Astrocyte (in vitro differentiated cells and primary cell): ENCODE measurements around the gene TSPAN32. TPM values are rescaled to one million over a fixed set of nuclear protein-coding genes. Genes with fewer than 3 reads are reported as not detected.
"Not testable (repeated sequence)": the region's sequence is repeated elsewhere in the genome, so short reads cannot be mapped to it uniquely, and the experiment has no call there.

Experiments used
- DNase-seq: peaks from one replicate; pipeline ENCODE4 v3.0.0-alpha.2; 2010; ENCODE audit warnings: low read depth
- FAIRE-seq: peaks from 2 replicates; lab custom pipeline; 2011; peaks lifted over from hg19 to GRCh38; lab: Jason Lieb, UNC
- H2AFZ ChIP-seq: 2 replicates; pipeline ENCODE4 v1.6.0; 2012; ENCODE audit warnings: low read depth, low read length, inconsistent platforms
- H3K27ac ChIP-seq: 2 replicates; pipeline ENCODE4 v1.5.1; 2011; ENCODE audit warnings: low read depth, low read length, inconsistent platforms
- H3K27me3 ChIP-seq: 2 replicates; pipeline ENCODE4 v1.6.0; 2011; ENCODE audit warnings: low read length, inconsistent platforms; ENCODE audit not compliant: insufficient read depth
- H3K36me3 ChIP-seq: 2 replicates; pipeline ENCODE4 v1.5.1; 2011; ENCODE audit warnings: low read length, inconsistent platforms; ENCODE audit not compliant: insufficient read depth
- H3K4me1 ChIP-seq: 2 replicates; pipeline ENCODE4 v1.5.1; 2011; ENCODE audit warnings: low read length, inconsistent platforms; ENCODE audit not compliant: insufficient read depth
- H3K4me2 ChIP-seq: 2 replicates; pipeline ENCODE4 v1.6.0; 2012; ENCODE audit warnings: low read length, inconsistent platforms
- H3K4me3 ChIP-seq: 2 replicates; pipeline ENCODE4 v1.5.1; 2011; ENCODE audit warnings: low read depth, mild to moderate bottlenecking, low read length, inconsistent platforms; ENCODE audit not compliant: insufficient read depth
- H3K79me2 ChIP-seq: 2 replicates; pipeline ENCODE4 v1.6.0; 2012; ENCODE audit warnings: mild to moderate bottlenecking, low read length, inconsistent platforms; ENCODE audit not compliant: insufficient read depth
- H3K9ac ChIP-seq: 2 replicates; pipeline ENCODE4 v1.6.0; 2012; ENCODE audit warnings: mild to moderate bottlenecking, low read length, inconsistent platforms
- H3K9me3 ChIP-seq: 2 replicates; pipeline ENCODE4 v1.5.1; 2012; ENCODE audit warnings: low read depth, mild to moderate bottlenecking, low read length, inconsistent platforms; ENCODE audit not compliant: insufficient read depth
- H4K20me1 ChIP-seq: 2 replicates; pipeline ENCODE4 v1.6.0; 2012; ENCODE audit warnings: low read length, inconsistent platforms; ENCODE audit not compliant: insufficient read depth
- H3K27ac Mint-ChIP-seq: one replicate; pipeline ENCODE4 v1.8.0; 2021; ENCODE audit warnings: mild to moderate bottlenecking, mixed read lengths; ENCODE audit not compliant: unreplicated experiment
- H3K27me3 Mint-ChIP-seq: one replicate; pipeline ENCODE4 v1.8.0; 2021; ENCODE audit warnings: low read depth, mixed read lengths; ENCODE audit not compliant: unreplicated experiment
- H3K36me3 Mint-ChIP-seq: one replicate; pipeline ENCODE4 v1.8.0; 2021; ENCODE audit warnings: low read depth, mixed read lengths; ENCODE audit not compliant: unreplicated experiment
- H3K4me1 Mint-ChIP-seq: one replicate; pipeline ENCODE4 v1.8.0; 2021; ENCODE audit warnings: low read depth, mixed read lengths; ENCODE audit not compliant: unreplicated experiment
- H3K4me3 Mint-ChIP-seq: one replicate; pipeline ENCODE4 v1.8.0; 2021; ENCODE audit warnings: mild to moderate bottlenecking, moderate library complexity, mixed read lengths; ENCODE audit not compliant: unreplicated experiment
- H3K9me3 Mint-ChIP-seq: one replicate; pipeline ENCODE4 v1.8.0; 2021; ENCODE audit warnings: mild to moderate bottlenecking, mixed read lengths; ENCODE audit not compliant: unreplicated experiment
- EZH2 ChIP-seq: IDR thresholded peaks from 2 replicates; pipeline ENCODE4 v1.6.1; 2012; ENCODE audit warnings: mild to moderate bottlenecking, low read length, inconsistent platforms; ENCODE audit not compliant: insufficient read depth
- total RNA-seq: library from RNA; stranded (reverse); gene quantifications from 2 replicates; pipeline ENCODE4 v1.2.1, GENCODE V29; 2021
- TF ChIP-seq, protein P1 (sequence below): IDR thresholded peaks from 2 replicates; pipeline ENCODE4 v1.5.1; 2011; ENCODE audit warnings: low read depth, mild to moderate bottlenecking, inconsistent platforms, low read length, moderate library complexity; ENCODE audit not compliant: insufficient read depth

TSPAN32 gene
- total RNA-seq, 1 donor from 2014 or later, result not detected

DNA sequence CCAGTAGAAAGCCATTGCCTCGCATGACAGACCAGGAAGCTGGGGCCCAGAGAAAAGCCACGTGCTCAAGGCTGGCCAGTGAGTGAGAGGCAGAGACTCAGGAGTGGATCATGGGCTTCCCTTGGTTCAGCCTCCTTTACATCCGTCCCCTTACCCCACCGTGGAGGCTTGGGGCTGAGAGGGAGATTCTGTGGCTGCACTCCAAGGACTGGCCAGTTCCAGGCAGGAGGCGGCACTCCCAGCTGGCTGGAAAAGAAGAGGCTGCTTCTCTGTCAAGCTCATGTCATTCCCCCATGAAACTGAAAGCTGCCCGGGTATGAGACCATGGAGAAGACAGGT is 24.8 kb upstream of the TSPAN32 start:
- H3K4me1 ChIP-seq, result no peaks in the 10 kb centered on the region
- H3K27me3 ChIP-seq, result peaks cover 29% of the 10 kb centered on the region
- Mint-ChIP-seq H3K27ac (no peak overlapping the region), H3K27me3 (peaks cover 60% of the 10 kb centered on the region), H3K36me3 (no peaks in the 10 kb centered on the region), H3K4me1 (no peaks in the 10 kb centered on the region), H3K4me3 (no peak overlapping the region), H3K9me3 (peaks cover 19% of the 10 kb centered on the region)
- TF ChIP-seq, protein P1, sequence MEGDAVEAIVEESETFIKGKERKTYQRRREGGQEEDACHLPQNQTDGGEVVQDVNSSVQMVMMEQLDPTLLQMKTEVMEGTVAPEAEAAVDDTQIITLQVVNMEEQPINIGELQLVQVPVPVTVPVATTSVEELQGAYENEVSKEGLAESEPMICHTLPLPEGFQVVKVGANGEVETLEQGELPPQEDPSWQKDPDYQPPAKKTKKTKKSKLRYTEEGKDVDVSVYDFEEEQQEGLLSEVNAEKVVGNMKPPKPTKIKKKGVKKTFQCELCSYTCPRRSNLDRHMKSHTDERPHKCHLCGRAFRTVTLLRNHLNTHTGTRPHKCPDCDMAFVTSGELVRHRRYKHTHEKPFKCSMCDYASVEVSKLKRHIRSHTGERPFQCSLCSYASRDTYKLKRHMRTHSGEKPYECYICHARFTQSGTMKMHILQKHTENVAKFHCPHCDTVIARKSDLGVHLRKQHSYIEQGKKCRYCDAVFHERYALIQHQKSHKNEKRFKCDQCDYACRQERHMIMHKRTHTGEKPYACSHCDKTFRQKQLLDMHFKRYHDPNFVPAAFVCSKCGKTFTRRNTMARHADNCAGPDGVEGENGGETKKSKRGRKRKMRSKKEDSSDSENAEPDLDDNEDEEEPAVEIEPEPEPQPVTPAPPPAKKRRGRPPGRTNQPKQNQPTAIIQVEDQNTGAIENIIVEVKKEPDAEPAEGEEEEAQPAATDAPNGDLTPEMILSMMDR, result no peak
- no peak for TF ChIP-seq EZH2
- no peaks in the 10 kb centered on the region for H3K79me2 ChIP-seq
- no peak overlapping the region for H3K4me3 ChIP-seq
- no peak overlapping the region for H3K4me2 ChIP-seq
- H3K9me3 ChIP-seq, result no peaks in the 10 kb centered on the region
- no peak overlapping the region for H3K9ac ChIP-seq
- H2AFZ ChIP-seq, result peak overlapping the region; percentile 18
- H4K20me1 ChIP-seq, result no peaks in the 10 kb centered on the region
- FAIRE-seq (no peak), DNase-seq (no peak)
- no peaks in the 10 kb centered on the region for H3K36me3 ChIP-seq
- no peak overlapping the region for H3K27ac ChIP-seq

GRCh38 chr11:2277933-2278523 is 23.8 kb upstream of the TSPAN32 start:
- Mint-ChIP-seq H3K27me3 (peaks cover 50% of the 10 kb centered on the region), H3K27ac (no peak overlapping the region), H3K36me3 (no peaks in the 10 kb centered on the region), H3K4me1 (no peaks in the 10 kb centered on the region), H3K9me3 (peaks cover 19% of the 10 kb centered on the region), H3K4me3 (no peak overlapping the region)
- Histone ChIP-seq H3K27ac (no peak overlapping the region), H2AFZ (no peak overlapping the region), H4K20me1 (no peaks in the 10 kb centered on the region), H3K36me3 (no peaks in the 10 kb centered on the region), H3K79me2 (no peaks in the 10 kb centered on the region), H3K4me3 (no peak overlapping the region), H3K4me1 (no peaks in the 10 kb centered on the region), H3K4me2 (no peak overlapping the region), H3K27me3 (peaks cover 21% of the 10 kb centered on the region), H3K9ac (no peak overlapping the region), H3K9me3 (no peaks in the 10 kb centered on the region)
- FAIRE-seq (no peak), DNase-seq (no peak)
- TF ChIP-seq EZH2, result no peak
- TF ChIP-seq, protein P1, result no peak

DNA sequence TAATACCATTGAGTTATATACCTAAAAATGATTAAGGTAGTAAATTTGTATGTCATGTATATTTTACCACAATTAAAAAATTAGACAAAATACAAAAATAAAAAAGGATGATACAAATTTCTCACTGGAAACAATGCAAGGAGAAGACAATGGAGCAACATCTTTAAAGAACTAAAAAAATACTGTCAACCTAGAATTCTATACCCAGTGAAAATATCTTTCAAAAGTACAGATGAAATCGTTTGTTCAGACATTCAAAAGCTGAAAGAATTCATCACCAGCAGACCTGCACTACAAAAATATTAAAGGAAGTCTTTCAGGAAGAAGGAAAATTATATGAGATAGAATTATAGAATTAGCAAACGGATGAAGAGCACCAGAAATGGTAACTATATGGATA is 21.6 kb upstream of the TSPAN32 start:
- Histone ChIP-seq H3K9ac (no peak overlapping the region), H3K4me1 (no peaks in the 10 kb centered on the region), H3K36me3 (no peaks in the 10 kb centered on the region), H3K4me2 (no peak overlapping the region), H3K9me3 (no peaks in the 10 kb centered on the region), H3K4me3 (no peak overlapping the region), H3K27me3 (peaks cover 10% of the 10 kb centered on the region), H4K20me1 (no peaks in the 10 kb centered on the region), H3K27ac (no peak overlapping the region), H3K79me2 (no peaks in the 10 kb centered on the region), H2AFZ (no peak overlapping the region)
- H3K27ac Mint-ChIP-seq, result no peak overlapping the region
- no peaks in the 10 kb centered on the region for H3K36me3 Mint-ChIP-seq
- H3K27me3 Mint-ChIP-seq, result peaks cover 41% of the 10 kb centered on the region
- DNase-seq (no peak), FAIRE-seq (no peak)
- no peaks in the 10 kb centered on the region for H3K4me1 Mint-ChIP-seq
- H3K9me3 Mint-ChIP-seq, result peaks cover 12% of the 10 kb centered on the region
- no peak overlapping the region for H3K4me3 Mint-ChIP-seq
- TF ChIP-seq, protein P1, result no peak
- TF ChIP-seq EZH2, result no peak

GRCh38 chr11:2286350-2286749 is 15.5 kb upstream of the TSPAN32 start:
- not testable (repeated sequence) for H4K20me1 ChIP-seq, H3K4me3 ChIP-seq, H3K4me2 ChIP-seq, H3K36me3 Mint-ChIP-seq, H3K36me3 ChIP-seq, H3K27ac Mint-ChIP-seq, H3K4me1 Mint-ChIP-seq, H3K79me2 ChIP-seq, DNase-seq, H3K9ac ChIP-seq, H2AFZ ChIP-seq, H3K27me3 ChIP-seq, H3K9me3 ChIP-seq, FAIRE-seq, H3K4me1 ChIP-seq, H3K4me3 Mint-ChIP-seq, H3K27ac ChIP-seq
- H3K9me3 Mint-ChIP-seq, result peaks cover 15% of the 10 kb centered on the region
- peaks cover 53% of the 10 kb centered on the region for H3K27me3 Mint-ChIP-seq
